WTC11 (cell line): ENCODE measurements around the gene KNOP1.

Experiments used
- ATF2 ChIP-seq: sonication (generic); formaldehyde crosslinking; IDR thresholded peaks from 2 replicates; pipeline ENCODE4 v1.8.1; 2022; ENCODE audit warnings: low read depth, missing genetic modification reagents, borderline replicate concordance
- CTCF ChIP-seq: fragments of 200-600 bp; IDR thresholded peaks from 2 replicates; pipeline ENCODE4 v1.8.0; 2022; ENCODE audit warnings: antibody characterized with exemption
- E2F4 ChIP-seq: sonication (generic); formaldehyde crosslinking; IDR thresholded peaks from 2 replicates; pipeline ENCODE4 v1.8.1; 2022; ENCODE audit warnings: low read depth, mild to moderate bottlenecking, moderate library complexity, missing genetic modification reagents, borderline replicate concordance
- OVOL2 ChIP-seq: fragments of 250-450 bp; sonication (Bioruptor Pico); IDR thresholded peaks from 2 replicates; pipeline ENCODE4 v1.9.0; 2021; ENCODE audit warnings: mild to moderate bottlenecking, borderline replicate concordance
- PRRX2 ChIP-seq: fragments of 250-450 bp; sonication (Bioruptor Pico); IDR thresholded peaks from 2 replicates; pipeline ENCODE4 v1.8.0; 2021; ENCODE audit warnings: mild to moderate bottlenecking
- SMAD4 ChIP-seq: sonication (generic); formaldehyde crosslinking; IDR thresholded peaks from 2 replicates; pipeline ENCODE4 v1.8.0; 2022; ENCODE audit warnings: mild to moderate bottlenecking, missing genetic modification reagents
- TCF7 ChIP-seq: sonication (generic); formaldehyde crosslinking; IDR thresholded peaks from 2 replicates; pipeline ENCODE4 v1.8.0; 2022; ENCODE audit warnings: mild to moderate bottlenecking, low read depth, missing genetic modification reagents, moderate library complexity
- TEAD4 ChIP-seq: sonication (generic); formaldehyde crosslinking; IDR thresholded peaks from 2 replicates; pipeline ENCODE4 v1.8.0; 2022; ENCODE audit warnings: mild to moderate bottlenecking, missing genetic modification reagents
- USF1 ChIP-seq: sonication (generic); formaldehyde crosslinking; IDR thresholded peaks from 2 replicates; pipeline ENCODE4 v1.8.0; 2022; ENCODE audit warnings: mild to moderate bottlenecking, missing genetic modification reagents
- ZNF121 ChIP-seq: sonication (generic); formaldehyde crosslinking; IDR thresholded peaks from 2 replicates; pipeline ENCODE4 v1.8.0; 2023; ENCODE audit warnings: missing genetic modification reagents
- ZNF263 ChIP-seq: sonication (generic); formaldehyde crosslinking; IDR thresholded peaks from 2 replicates; pipeline ENCODE4 v1.8.1; 2022; ENCODE audit warnings: low read depth, mild to moderate bottlenecking, moderate library complexity, missing genetic modification reagents

GRCh38 chr16:19717741-19718623, at the start of gene KNOP1, which contains the start of gene IQCK:
- TF ChIP-seq ZNF121 (CRISPR knock-in tag) = no peak
- TF ChIP-seq E2F4 (CRISPR knock-in tag) = peak; percentile 24; the same call in 1 of the 2 replicates
- no peak for TF ChIP-seq CTCF
- TF ChIP-seq PRRX2 = no peak
- TF ChIP-seq ZNF263 (CRISPR knock-in tag) = no peak
- no peak for TF ChIP-seq ATF2
- TF ChIP-seq SMAD4 (CRISPR knock-in tag) = no peak
- TF ChIP-seq TEAD4 (CRISPR knock-in tag) = no peak
- TF ChIP-seq OVOL2 = no peak
- peak; percentile 74; the same call in 1 of the 2 replicates for TF ChIP-seq USF1 (CRISPR knock-in tag)
- no peak for TF ChIP-seq TCF7 (CRISPR knock-in tag)
